ELF-1 (cell line): ENCODE data around the gene SLC52A1.
A peak's percentile ranks its signal among the peaks of the same experiment; 100 is the strongest.
"Not testable (repeated sequence)": the region's sequence is repeated elsewhere in the genome, so short reads cannot be mapped to it uniquely, and the experiment has no call there.

Experiments used
- DNase-seq: peaks from one replicate; pipeline ENCODE4 v3.0.0-alpha.2; 2016; ENCODE audit warnings: low read depth, low spot score

SLC52A1 gene

GRCh38 chr17:5031365-5032082 lies 3.7 kb downstream of the SLC52A1 start:
- DNase-seq: peak; percentile 79

- not testable (repeated sequence) for DNase-seq
Measured at GRCh38 chr17:5030168-5030567, 5.1 kb downstream of the SLC52A1 start.

- DNase-seq: no peak
Measured at GRCh38 chr17:5027916-5028315, 7.3 kb downstream of the SLC52A1 start.

GRCh38 chr17:5027299-5027698 lies 7.9 kb downstream of the SLC52A1 start:
- no peak for DNase-seq

GRCh38 chr17:5024604-5025003 lies 10.6 kb downstream of the SLC52A1 start:
- DNase-seq: no peak

GRCh38 chr17:5023588-5024147 lies 11.6 kb downstream of the SLC52A1 start:
- no peak for DNase-seq

- no peak for DNase-seq
Measured at GRCh38 chr17:5022171-5022711, 13.0 kb downstream of the SLC52A1 start.

GRCh38 chr17:5020502-5021023 lies 14.7 kb downstream of the SLC52A1 start:
- DNase-seq: no peak

GRCh38 chr17:5019475-5019956 lies 15.7 kb downstream of the SLC52A1 start:
- peak; percentile 37 for DNase-seq

- DNase-seq: no peak
Measured at GRCh38 chr17:5014357-5014756, 20.9 kb downstream of the SLC52A1 start.

- DNase-seq: no peak
Measured at GRCh38 chr17:5011928-5012327, 23.3 kb downstream of the SLC52A1 start.

GRCh38 chr17:5003214-5003867 lies 31.9 kb downstream of the SLC52A1 start:
- no peak for DNase-seq

GRCh38 chr17:5002121-5002788 lies 33.0 kb downstream of the SLC52A1 start:
- DNase-seq: no peak

- peak; percentile 14 for DNase-seq
Measured at GRCh38 chr17:5000237-5000639, 35.0 kb downstream of the SLC52A1 start.

- no peak for DNase-seq
Measured at GRCh38 chr17:4999430-5000093, 35.7 kb downstream of the SLC52A1 start.

GRCh38 chr17:4998732-4999429 lies 36.3 kb downstream of the SLC52A1 start:
- peak; percentile 20 for DNase-seq

GRCh38 chr17:4998027-4998731 lies 37.0 kb downstream of the SLC52A1 start:
- DNase-seq: peak; percentile 38

GRCh38 chr17:4997302-4998026 lies 37.8 kb downstream of the SLC52A1 start, which contains the start of the genes INCA1 and KIF1C:
TSS of gene INCA1 (minus strand) at chr17:4997522. CDS start at chr17:4994437, 3,085 bp downstream.
TSS of gene KIF1C (plus strand) at chr17:4997950. CDS start at chr17:5000247, 2,297 bp downstream.
- peak; percentile 95 for DNase-seq

- DNase-seq: no peak
Measured at GRCh38 chr17:4994081-4994595, 41.1 kb downstream of the SLC52A1 start.
